ENCODE data around the gene POP4.
A peak's percentile ranks its signal among the peaks of the same experiment; 100 is the strongest.

Gene POP4

GRCh38 chr19:29663861-29664752, 58.0 kb downstream of the POP4 start:
- no peak for DNase-seq (ENCODE audit: low read depth)

GRCh38 chr19:29664753-29665214, 58.7 kb downstream of the POP4 start:
- DNase-seq (ENCODE audit: low read depth): no peak

DNA sequence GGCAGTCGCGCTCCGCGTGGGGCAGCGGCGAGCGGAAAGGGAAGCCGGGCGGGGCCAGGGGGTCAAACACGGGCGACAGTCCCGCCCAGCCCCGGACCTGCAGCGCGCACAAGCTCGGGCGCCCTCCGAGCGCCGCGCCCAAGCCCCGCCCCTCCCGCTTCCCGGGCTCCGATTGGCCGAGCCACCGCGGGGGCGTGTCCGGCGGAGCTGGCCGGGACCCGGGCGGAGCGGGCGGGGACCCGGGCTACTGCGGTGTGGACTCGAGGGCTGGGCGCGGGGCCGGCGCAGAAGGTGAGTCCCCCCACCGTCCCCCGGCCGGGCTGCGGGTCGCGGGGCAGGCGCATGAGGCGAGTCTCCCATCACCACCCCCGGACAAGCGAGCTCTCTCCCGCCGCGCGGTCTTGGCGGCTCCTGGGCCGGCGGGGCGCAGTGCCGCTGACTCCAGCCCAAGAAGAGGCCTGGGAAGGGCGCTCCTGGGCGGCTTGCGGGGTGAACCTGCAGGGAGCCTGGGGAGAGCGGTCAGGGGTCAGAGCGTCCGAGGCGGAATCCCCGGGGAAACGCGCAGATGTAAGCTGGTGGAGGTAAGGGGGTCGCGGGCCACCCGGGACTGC, 59.2 kb downstream of the POP4 start, which contains the start of gene PLEKHF1:
TSS of gene PLEKHF1 (plus strand) at position 247 of the 611 bp plus-strand sequence. CDS start 8,379 bp downstream, outside the sequence.
- DNase-seq (ENCODE audit: low read depth): peak; percentile 80

GRCh38 chr19:29665826-29666577, 59.9 kb downstream of the POP4 start:
- DNase-seq (ENCODE audit: low read depth): peak; percentile 76
